ENCODE data around the gene TM4SF4. TPM values are rescaled to one million over a fixed set of nuclear protein-coding genes. Genes with fewer than 3 reads are reported as not detected.

Gene TM4SF4
- total and polyA plus RNA-seq, 2 experiments from 2014 or later, result not detected

GRCh38 chr3:149460117-149460516, 14.4 kb upstream of the TM4SF4 start (continued):
- TF ChIP-seq STAT1 (IDR thresholded peaks at IDR 0.05; ENCODE audit: unreplicated experiment) (no peak), ZNF114 (CRISPR knock-in tag; IDR thresholded peaks at IDR 0.05) (no peak), NANOG (IDR thresholded peaks at IDR 0.05; ENCODE audit: borderline replicate concordance) (no peak), EZH2phosphoT487 (IDR thresholded peaks at IDR 0.05; ENCODE audit: unreplicated experiment) (no peak)

GRCh38 chr3:149462051-149462450, 12.4 kb upstream of the TM4SF4 start:
- no peak overlapping the region for H2AFZ ChIP-seq
- H3K36me3 ChIP-seq (ENCODE audit: insufficient read depth), result no peaks in the 10 kb centered on the region
- no peak overlapping the region for H3K4me3 Mint-ChIP-seq
- H3K9me2 ChIP-seq (ENCODE audit: insufficient read depth), result peaks cover 3% of the 10 kb centered on the region; the same call in 1 of the 2 replicates
- no peak for ATAC-seq
- H3K9me3 Mint-ChIP-seq, result no peaks in the 10 kb centered on the region; the same call in 2 of the 3 replicates
- no peaks in the 10 kb centered on the region for H3K27me3 ChIP-seq (ENCODE audit: insufficient read depth)
- no peak overlapping the region for H3K27ac ChIP-seq (ENCODE audit: low read depth)
- no peak overlapping the region for H3K4me3 ChIP-seq
- H4K20me1 ChIP-seq (replicated peaks; ENCODE audit: insufficient read depth), result no peaks in the 10 kb centered on the region
- peaks cover 11% of the 10 kb centered on the region for H3K4me1 Mint-ChIP-seq
- no peaks in the 10 kb centered on the region for H3K79me2 ChIP-seq (replicated peaks; ENCODE audit: insufficient read depth)
- H3K4me1 ChIP-seq (ENCODE audit: insufficient read depth), result peaks cover 8% of the 10 kb centered on the region
- H3K27ac Mint-ChIP-seq, result no peak overlapping the region
- H3K36me3 Mint-ChIP-seq (ENCODE audit: low read depth), result no peaks in the 10 kb centered on the region
- H3K4me2 ChIP-seq, result no peak overlapping the region
- DNase-seq (ENCODE audit: low spot score), result no peak
- peaks cover 7% of the 10 kb centered on the region for H3K27me3 Mint-ChIP-seq (ENCODE audit: insufficient read depth, low read depth, poor library complexity)
- H3F3A ChIP-seq (replicated peaks; ENCODE audit: low read depth), result no peaks in the 10 kb centered on the region
- TF ChIP-seq EZH2phosphoT487 (IDR thresholded peaks at IDR 0.05; ENCODE audit: unreplicated experiment), result no peak
- no peak for TF ChIP-seq CTCF (conservative IDR thresholded peaks at IDR 0.05; ENCODE audit: low read depth in 2 of 2)
- TF ChIP-seq CREB1 (CRISPR knock-in tag; IDR thresholded peaks at IDR 0.05; ENCODE audit: low read depth), result no peak
- TF ChIP-seq, protein P1, sequence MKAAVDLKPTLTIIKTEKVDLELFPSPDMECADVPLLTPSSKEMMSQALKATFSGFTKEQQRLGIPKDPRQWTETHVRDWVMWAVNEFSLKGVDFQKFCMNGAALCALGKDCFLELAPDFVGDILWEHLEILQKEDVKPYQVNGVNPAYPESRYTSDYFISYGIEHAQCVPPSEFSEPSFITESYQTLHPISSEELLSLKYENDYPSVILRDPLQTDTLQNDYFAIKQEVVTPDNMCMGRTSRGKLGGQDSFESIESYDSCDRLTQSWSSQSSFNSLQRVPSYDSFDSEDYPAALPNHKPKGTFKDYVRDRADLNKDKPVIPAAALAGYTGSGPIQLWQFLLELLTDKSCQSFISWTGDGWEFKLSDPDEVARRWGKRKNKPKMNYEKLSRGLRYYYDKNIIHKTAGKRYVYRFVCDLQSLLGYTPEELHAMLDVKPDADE (IDR thresholded peaks at IDR 0.05), result no peak
- no peak for TF ChIP-seq EZH2 (IDR thresholded peaks at IDR 0.05; ENCODE audit: low read depth, unreplicated experiment)

- Mint-ChIP-seq H3K4me1 (peaks cover 11% of the 10 kb centered on the region), H3K9me3 (no peaks in the 10 kb centered on the region; the same call in 2 of the 3 replicates), H3K27me3 (ENCODE audit: insufficient read depth, low read depth, poor library complexity) (peaks cover 7% of the 10 kb centered on the region), H3K27ac (no peak overlapping the region), H3K36me3 (ENCODE audit: low read depth) (no peaks in the 10 kb centered on the region), H3K4me3 (no peak overlapping the region)
- Histone ChIP-seq H3F3A (replicated peaks; ENCODE audit: low read depth) (no peaks in the 10 kb centered on the region), H3K27me3 (ENCODE audit: insufficient read depth) (no peaks in the 10 kb centered on the region), H2AFZ (0 out of 2 replicates have a peak overlapping the region, but pooled peaks have one; percentile 18), H3K4me1 (ENCODE audit: insufficient read depth) (peaks cover 13% of the 10 kb centered on the region), H3K9me2 (ENCODE audit: insufficient read depth) (peaks cover 3% of the 10 kb centered on the region; the same call in 1 of the 2 replicates), H3K4me2 (no peak overlapping the region), H3K27ac (ENCODE audit: low read depth) (no peak overlapping the region), H3K79me2 (replicated peaks; ENCODE audit: insufficient read depth) (no peaks in the 10 kb centered on the region), H3K36me3 (ENCODE audit: insufficient read depth) (no peaks in the 10 kb centered on the region), H3K4me3 (no peak overlapping the region), H4K20me1 (replicated peaks; ENCODE audit: insufficient read depth) (no peaks in the 10 kb centered on the region)
- DNase-seq (ENCODE audit: low spot score) (no peak), ATAC-seq (no peak)
- TF ChIP-seq, protein P2, sequence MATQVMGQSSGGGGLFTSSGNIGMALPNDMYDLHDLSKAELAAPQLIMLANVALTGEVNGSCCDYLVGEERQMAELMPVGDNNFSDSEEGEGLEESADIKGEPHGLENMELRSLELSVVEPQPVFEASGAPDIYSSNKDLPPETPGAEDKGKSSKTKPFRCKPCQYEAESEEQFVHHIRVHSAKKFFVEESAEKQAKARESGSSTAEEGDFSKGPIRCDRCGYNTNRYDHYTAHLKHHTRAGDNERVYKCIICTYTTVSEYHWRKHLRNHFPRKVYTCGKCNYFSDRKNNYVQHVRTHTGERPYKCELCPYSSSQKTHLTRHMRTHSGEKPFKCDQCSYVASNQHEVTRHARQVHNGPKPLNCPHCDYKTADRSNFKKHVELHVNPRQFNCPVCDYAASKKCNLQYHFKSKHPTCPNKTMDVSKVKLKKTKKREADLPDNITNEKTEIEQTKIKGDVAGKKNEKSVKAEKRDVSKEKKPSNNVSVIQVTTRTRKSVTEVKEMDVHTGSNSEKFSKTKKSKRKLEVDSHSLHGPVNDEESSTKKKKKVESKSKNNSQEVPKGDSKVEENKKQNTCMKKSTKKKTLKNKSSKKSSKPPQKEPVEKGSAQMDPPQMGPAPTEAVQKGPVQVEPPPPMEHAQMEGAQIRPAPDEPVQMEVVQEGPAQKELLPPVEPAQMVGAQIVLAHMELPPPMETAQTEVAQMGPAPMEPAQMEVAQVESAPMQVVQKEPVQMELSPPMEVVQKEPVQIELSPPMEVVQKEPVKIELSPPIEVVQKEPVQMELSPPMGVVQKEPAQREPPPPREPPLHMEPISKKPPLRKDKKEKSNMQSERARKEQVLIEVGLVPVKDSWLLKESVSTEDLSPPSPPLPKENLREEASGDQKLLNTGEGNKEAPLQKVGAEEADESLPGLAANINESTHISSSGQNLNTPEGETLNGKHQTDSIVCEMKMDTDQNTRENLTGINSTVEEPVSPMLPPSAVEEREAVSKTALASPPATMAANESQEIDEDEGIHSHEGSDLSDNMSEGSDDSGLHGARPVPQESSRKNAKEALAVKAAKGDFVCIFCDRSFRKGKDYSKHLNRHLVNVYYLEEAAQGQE (IDR thresholded peaks at IDR 0.05; ENCODE audit: unreplicated experiment), result no peak
- TF ChIP-seq, protein P1 (IDR thresholded peaks at IDR 0.05), result no peak
Observed at GRCh38 chr3:149462581-149463011, 11.9 kb upstream of the TM4SF4 start.

Data from GM23338 (cell line).